Activated CD4-positive, alpha-beta T cell treated with anti-CD3 and anti-CD28 coated beads, Interleukin-2, Interleukin-6, amounts not matched to agents 100 ng/mL and 50 ng/mL, durations not matched to agents 16 hours and 8 hours (primary cell): ENCODE data around the gene ADAM22.

ENCODE experiments used
- DNase-seq: peaks from one replicate; pipeline ENCODE4 v3.0.0-alpha.2; 2020

Gene ADAM22

GRCh38 chr7:87961754-87962153, 27.7 kb downstream of the ADAM22 start:
- no peak for DNase-seq

GRCh38 chr7:87966271-87966670, 32.2 kb downstream of the ADAM22 start:
- no peak for DNase-seq

GRCh38 chr7:87968021-87968420, 34.0 kb downstream of the ADAM22 start:
- no peak for DNase-seq

- no peak for DNase-seq
Observed at GRCh38 chr7:87982116-87982515, 48.1 kb downstream of the ADAM22 start.

GRCh38 chr7:87984088-87984487, 50.0 kb downstream of the ADAM22 start:
- no peak for DNase-seq

- no peak for DNase-seq
Observed at GRCh38 chr7:87993269-87993668, 59.2 kb downstream of the ADAM22 start.

- no peak for DNase-seq
Observed at GRCh38 chr7:87999261-87999660, 65.2 kb downstream of the ADAM22 start.

- no peak for DNase-seq
Observed at GRCh38 chr7:88001744-88002530, 67.9 kb downstream of the ADAM22 start.

GRCh38 chr7:88002617-88003016, 68.6 kb downstream of the ADAM22 start:
- DNase-seq: no peak

GRCh38 chr7:88003581-88003980, 69.5 kb downstream of the ADAM22 start:
- no peak for DNase-seq

- DNase-seq: no peak
Observed at GRCh38 chr7:88005191-88005590, 71.1 kb downstream of the ADAM22 start.

GRCh38 chr7:88009651-88010050, 75.6 kb downstream of the ADAM22 start:
- DNase-seq: no peak

- no peak for DNase-seq
Observed at GRCh38 chr7:88012086-88012485, 78.0 kb downstream of the ADAM22 start.

- no peak for DNase-seq
Observed at GRCh38 chr7:88013981-88014380, 79.9 kb downstream of the ADAM22 start.

GRCh38 chr7:88014581-88014980, 80.5 kb downstream of the ADAM22 start:
- DNase-seq: no peak

GRCh38 chr7:88015309-88015708, 81.3 kb downstream of the ADAM22 start:
- DNase-seq: no peak

GRCh38 chr7:88018501-88018900, 84.5 kb downstream of the ADAM22 start:
- no peak for DNase-seq

GRCh38 chr7:88020953-88021665, 87.1 kb downstream of the ADAM22 start:
- no peak for DNase-seq

GRCh38 chr7:88027724-88028123, 93.7 kb downstream of the ADAM22 start:
- DNase-seq: no peak

GRCh38 chr7:88034083-88034695, 100.1 kb downstream of the ADAM22 start:
- no peak for DNase-seq

GRCh38 chr7:88037050-88037449, 103.0 kb downstream of the ADAM22 start:
- DNase-seq: no peak

GRCh38 chr7:88040694-88041093, 106.6 kb downstream of the ADAM22 start:
- no peak for DNase-seq

GRCh38 chr7:88041583-88041982, 107.5 kb downstream of the ADAM22 start:
- DNase-seq: no peak

- no peak for DNase-seq
Observed at GRCh38 chr7:88042157-88042556, 108.1 kb downstream of the ADAM22 start.
